HepG2 (cell line): Measurements from ENCODE around the gene MZF1. TPM values are rescaled to one million over a fixed set of nuclear protein-coding genes. Genes with fewer than 3 reads are reported as not detected.
A peak's percentile ranks its signal among the peaks of the same experiment; 100 is the strongest.

Source experiments
- ATF7-NPFF ChIP-seq: sonication (generic); formaldehyde crosslinking; IDR thresholded peaks from 2 replicates; pipeline ENCODE4 v1.8.1; 2023; ENCODE audit warnings: mild to moderate bottlenecking, low read depth, missing genetic modification reagents, moderate library complexity
- CREB1 ChIP-seq, 2 experiments: fragments of 450-650 bp in 1 of 2; IDR thresholded peaks; 2 replicates each; pipeline ENCODE4 v1.6.1; 2016 to 2017; ENCODE audit warnings: control low read depth in 1 of 2, mild to moderate bottlenecking in 1 of 2, missing compliant biosample characterization in 1 of 2, missing genetic modification characterization in 1 of 2
- DNMT1 ChIP-seq: sonication (generic); formaldehyde crosslinking; IDR thresholded peaks from 2 replicates; pipeline ENCODE4 v1.5.1; 2020; ENCODE audit warnings: mild to moderate bottlenecking, missing genetic modification reagents
- DNMT3B ChIP-seq: conservative IDR thresholded peaks from 2 replicates; pipeline ENCODE4 v1.6.1; 2016; ENCODE audit warnings: missing biosample characterization, control low read depth
- MEF2D ChIP-seq: sonication (generic); formaldehyde crosslinking; IDR thresholded peaks from 2 replicates; pipeline ENCODE4 v1.5.1; 2020; ENCODE audit warnings: mild to moderate bottlenecking, missing genetic modification reagents
- MTA1 ChIP-seq: sonication (generic); formaldehyde crosslinking; IDR thresholded peaks from 2 replicates; pipeline ENCODE4 v1.4.0; 2020; ENCODE audit warnings: missing genetic modification reagents, mild to moderate bottlenecking, borderline replicate concordance
- NR1H2 ChIP-seq: sonication (generic); formaldehyde crosslinking; IDR thresholded peaks from 2 replicates; pipeline ENCODE4 v1.8.1; 2022; ENCODE audit warnings: low read depth, missing genetic modification reagents, borderline replicate concordance
- PHF8 ChIP-seq: sonication (generic); formaldehyde crosslinking; IDR thresholded peaks from 2 replicates; pipeline ENCODE4 v1.5.0; 2020; ENCODE audit warnings: missing genetic modification reagents
- POLR2AphosphoS5 ChIP-seq: IDR thresholded peaks from 2 replicates; pipeline ENCODE4 v1.6.1; 2012; ENCODE audit warnings: low read depth, low read length
- TCF7 ChIP-seq: sonication (generic); IDR thresholded peaks from 2 replicates; pipeline ENCODE4 v1.6.1; 2016; ENCODE audit warnings: antibody characterized with exemption, low read depth
- ZBTB1 ChIP-seq: sonication (generic); formaldehyde crosslinking; IDR thresholded peaks from 2 replicates; pipeline ENCODE4 v1.4.0; 2020; ENCODE audit warnings: missing genetic modification reagents, borderline replicate concordance
- ZNF24 ChIP-seq: fragments of 450-650 bp; IDR thresholded peaks from 2 replicates; pipeline ENCODE4 v1.6.1; 2017; ENCODE audit warnings: antibody characterized with exemption, mild to moderate bottlenecking
- ZNF296 ChIP-seq: sonication (generic); formaldehyde crosslinking; conservative IDR thresholded peaks from 2 replicates; pipeline ENCODE4 v1.5.0; 2020; ENCODE audit warnings: mild to moderate bottlenecking, missing genetic modification reagents
- ZNF460 ChIP-seq: sonication (generic); formaldehyde crosslinking; IDR thresholded peaks from 2 replicates; pipeline ENCODE4 v1.5.1; 2020; ENCODE audit warnings: missing genetic modification reagents, mild to moderate bottlenecking, borderline replicate concordance
- polyA plus RNA-seq, 8 experiments: library from polyadenylated mRNA; depleted of rRNA in 3 of 8; stranded (reverse) in 7 of 8; unstranded in 1 of 8; fragments of >200 nt; fragmentation: Illumina TruSeq in 4 of 8; extraction: Trizol in 4 of 8; gene quantifications; 2 replicates each; pipeline versions ENCODE4 v1.2.1 to v1.2.3, GENCODE V29; 2011 to 2016; ENCODE audit warnings: low read depth in 4 of 8, missing spikeins in 1 of 8, mixed read lengths in 1 of 8; ENCODE audit not compliant: insufficient read depth in 1 of 8
- total RNA-seq, 5 experiments: library from RNA; depleted of rRNA; stranded (reverse); fragments of >200 nt; fragmentation: Illumina TruSeq; extraction: Trizol; gene quantifications; 2 replicates each; pipeline ENCODE4 v1.2.3, GENCODE V29; 2016; ENCODE audit warnings: low read depth in 1 of 5
- TF ChIP-seq, protein P1 (sequence below): sonication (generic); formaldehyde crosslinking; IDR thresholded peaks from 2 replicates; pipeline ENCODE4 v1.4.0; 2020; ENCODE audit warnings: missing genetic modification reagents, borderline replicate concordance
- TF ChIP-seq, protein P2 (sequence below): IDR thresholded peaks from 2 replicates; pipeline ENCODE4 v1.6.1; 2016; ENCODE audit warnings: low read depth, missing genetic modification reagents, missing compliant biosample characterization
- TF ChIP-seq, protein P3 (sequence below): sonication (generic); formaldehyde crosslinking; IDR thresholded peaks from 2 replicates; pipeline ENCODE4 v1.5.0; 2020; ENCODE audit warnings: mild to moderate bottlenecking, low read depth, missing genetic modification reagents, borderline replicate concordance
- TF ChIP-seq, protein P4 (sequence below): sonication (generic); formaldehyde crosslinking; IDR thresholded peaks from 2 replicates; pipeline ENCODE4 v1.4.0; 2020; ENCODE audit warnings: missing genetic modification reagents, borderline replicate concordance
- TF ChIP-seq, protein P5 (sequence below): fragments of 450-650 bp; IDR thresholded peaks from 2 replicates; pipeline ENCODE4 v1.6.1; 2017

Gene MZF1
- total and polyA plus RNA-seq, 2 of the 13 experiments (the other 11 are each of a cell fraction or from before 2014, with no cell fraction given) = 3.1 to 8.1 TPM

DNA sequence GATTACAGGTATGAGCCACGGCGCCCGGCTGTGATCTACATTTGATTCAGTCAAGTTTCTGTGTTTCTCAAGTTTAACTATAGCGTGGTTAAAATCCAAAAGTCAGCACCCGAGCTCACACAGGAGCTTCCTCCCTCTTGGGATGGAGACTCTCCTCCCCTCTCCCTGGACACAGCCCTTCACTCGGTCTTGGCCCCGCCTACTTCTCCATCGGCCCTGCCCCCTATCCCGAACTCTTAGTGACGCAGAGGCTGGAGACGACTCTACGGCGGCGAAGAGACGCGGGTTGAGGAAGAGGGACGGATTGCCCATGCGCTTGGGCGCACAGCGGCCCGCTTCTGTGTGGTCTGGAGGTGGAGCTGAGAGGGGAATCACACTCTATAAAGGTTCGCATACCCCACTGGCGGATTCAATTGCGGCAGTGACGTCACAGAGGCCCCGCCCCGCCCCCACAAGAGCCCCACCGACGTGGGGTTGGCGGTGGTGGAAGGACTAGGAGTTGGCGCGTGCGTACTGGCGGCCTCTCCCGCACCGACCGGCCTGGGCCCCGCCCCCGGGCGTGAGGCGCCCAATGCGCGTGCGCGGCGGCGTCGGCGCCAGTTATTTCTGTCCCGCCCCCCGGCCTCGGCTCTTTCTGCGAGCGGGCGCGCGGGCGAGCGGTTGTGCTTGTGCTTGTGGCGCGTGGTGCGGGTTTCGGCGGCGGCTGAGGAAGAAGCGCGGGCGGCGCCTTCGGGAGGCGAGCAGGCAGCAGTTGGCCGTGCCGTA, 29.1 kb downstream of the MZF1 start, which contains the start of gene TRIM28 (continued):
- TF ChIP-seq ZNF460 (CRISPR knock-in tag) (no peak), DNMT3B (CRISPR knock-in tag) (no peak; the same call in 1 of the 2 replicates), ZNF296 (CRISPR knock-in tag) (no peak), PHF8 (CRISPR knock-in tag) (peak; percentile 88), ATF7-NPFF (CRISPR knock-in tag) (peak; percentile 94), TCF7 (no peak), ZBTB1 (CRISPR knock-in tag) (no peak), MEF2D (CRISPR knock-in tag) (no peak), NR1H2 (CRISPR knock-in tag) (no peak), DNMT1 (CRISPR knock-in tag) (no peak), MTA1 (CRISPR knock-in tag) (peak; percentile 55; the same call in 1 of the 2 replicates), CREB1 (IDR thresholded peaks at IDR 0.05) (peak; percentile 99), CREB1 (CRISPR knock-in tag; IDR thresholded peaks at IDR 0.05) (peak; percentile 94), POLR2AphosphoS5 (peak; percentile 91), ZNF24 (no peak)
- TF ChIP-seq, protein P1, sequence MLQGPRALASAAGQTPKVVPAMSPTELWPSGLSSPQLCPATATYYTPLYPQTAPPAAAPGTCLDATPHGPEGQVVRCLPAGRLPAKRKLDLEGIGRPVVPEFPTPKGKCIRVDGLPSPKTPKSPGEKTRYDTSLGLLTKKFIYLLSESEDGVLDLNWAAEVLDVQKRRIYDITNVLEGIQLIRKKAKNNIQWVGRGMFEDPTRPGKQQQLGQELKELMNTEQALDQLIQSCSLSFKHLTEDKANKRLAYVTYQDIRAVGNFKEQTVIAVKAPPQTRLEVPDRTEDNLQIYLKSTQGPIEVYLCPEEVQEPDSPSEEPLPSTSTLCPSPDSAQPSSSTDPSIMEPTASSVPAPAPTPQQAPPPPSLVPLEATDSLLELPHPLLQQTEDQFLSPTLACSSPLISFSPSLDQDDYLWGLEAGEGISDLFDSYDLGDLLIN (CRISPR knock-in tag) = no peak
- TF ChIP-seq, protein P2, sequence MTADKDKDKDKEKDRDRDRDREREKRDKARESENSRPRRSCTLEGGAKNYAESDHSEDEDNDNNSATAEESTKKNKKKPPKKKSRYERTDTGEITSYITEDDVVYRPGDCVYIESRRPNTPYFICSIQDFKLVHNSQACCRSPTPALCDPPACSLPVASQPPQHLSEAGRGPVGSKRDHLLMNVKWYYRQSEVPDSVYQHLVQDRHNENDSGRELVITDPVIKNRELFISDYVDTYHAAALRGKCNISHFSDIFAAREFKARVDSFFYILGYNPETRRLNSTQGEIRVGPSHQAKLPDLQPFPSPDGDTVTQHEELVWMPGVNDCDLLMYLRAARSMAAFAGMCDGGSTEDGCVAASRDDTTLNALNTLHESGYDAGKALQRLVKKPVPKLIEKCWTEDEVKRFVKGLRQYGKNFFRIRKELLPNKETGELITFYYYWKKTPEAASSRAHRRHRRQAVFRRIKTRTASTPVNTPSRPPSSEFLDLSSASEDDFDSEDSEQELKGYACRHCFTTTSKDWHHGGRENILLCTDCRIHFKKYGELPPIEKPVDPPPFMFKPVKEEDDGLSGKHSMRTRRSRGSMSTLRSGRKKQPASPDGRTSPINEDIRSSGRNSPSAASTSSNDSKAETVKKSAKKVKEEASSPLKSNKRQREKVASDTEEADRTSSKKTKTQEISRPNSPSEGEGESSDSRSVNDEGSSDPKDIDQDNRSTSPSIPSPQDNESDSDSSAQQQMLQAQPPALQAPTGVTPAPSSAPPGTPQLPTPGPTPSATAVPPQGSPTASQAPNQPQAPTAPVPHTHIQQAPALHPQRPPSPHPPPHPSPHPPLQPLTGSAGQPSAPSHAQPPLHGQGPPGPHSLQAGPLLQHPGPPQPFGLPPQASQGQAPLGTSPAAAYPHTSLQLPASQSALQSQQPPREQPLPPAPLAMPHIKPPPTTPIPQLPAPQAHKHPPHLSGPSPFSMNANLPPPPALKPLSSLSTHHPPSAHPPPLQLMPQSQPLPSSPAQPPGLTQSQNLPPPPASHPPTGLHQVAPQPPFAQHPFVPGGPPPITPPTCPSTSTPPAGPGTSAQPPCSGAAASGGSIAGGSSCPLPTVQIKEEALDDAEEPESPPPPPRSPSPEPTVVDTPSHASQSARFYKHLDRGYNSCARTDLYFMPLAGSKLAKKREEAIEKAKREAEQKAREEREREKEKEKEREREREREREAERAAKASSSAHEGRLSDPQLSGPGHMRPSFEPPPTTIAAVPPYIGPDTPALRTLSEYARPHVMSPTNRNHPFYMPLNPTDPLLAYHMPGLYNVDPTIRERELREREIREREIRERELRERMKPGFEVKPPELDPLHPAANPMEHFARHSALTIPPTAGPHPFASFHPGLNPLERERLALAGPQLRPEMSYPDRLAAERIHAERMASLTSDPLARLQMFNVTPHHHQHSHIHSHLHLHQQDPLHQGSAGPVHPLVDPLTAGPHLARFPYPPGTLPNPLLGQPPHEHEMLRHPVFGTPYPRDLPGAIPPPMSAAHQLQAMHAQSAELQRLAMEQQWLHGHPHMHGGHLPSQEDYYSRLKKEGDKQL (CRISPR knock-in tag) = no peak
- TF ChIP-seq, protein P3, sequence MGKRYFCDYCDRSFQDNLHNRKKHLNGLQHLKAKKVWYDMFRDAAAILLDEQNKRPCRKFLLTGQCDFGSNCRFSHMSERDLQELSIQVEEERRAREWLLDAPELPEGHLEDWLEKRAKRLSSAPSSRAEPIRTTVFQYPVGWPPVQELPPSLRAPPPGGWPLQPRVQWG = no peak
- TF ChIP-seq, protein P4, sequence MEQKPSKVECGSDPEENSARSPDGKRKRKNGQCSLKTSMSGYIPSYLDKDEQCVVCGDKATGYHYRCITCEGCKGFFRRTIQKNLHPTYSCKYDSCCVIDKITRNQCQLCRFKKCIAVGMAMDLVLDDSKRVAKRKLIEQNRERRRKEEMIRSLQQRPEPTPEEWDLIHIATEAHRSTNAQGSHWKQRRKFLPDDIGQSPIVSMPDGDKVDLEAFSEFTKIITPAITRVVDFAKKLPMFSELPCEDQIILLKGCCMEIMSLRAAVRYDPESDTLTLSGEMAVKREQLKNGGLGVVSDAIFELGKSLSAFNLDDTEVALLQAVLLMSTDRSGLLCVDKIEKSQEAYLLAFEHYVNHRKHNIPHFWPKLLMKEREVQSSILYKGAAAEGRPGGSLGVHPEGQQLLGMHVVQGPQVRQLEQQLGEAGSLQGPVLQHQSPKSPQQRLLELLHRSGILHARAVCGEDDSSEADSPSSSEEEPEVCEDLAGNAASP = peak; percentile 21; the same call in 1 of the 2 replicates
- TF ChIP-seq, protein P5, sequence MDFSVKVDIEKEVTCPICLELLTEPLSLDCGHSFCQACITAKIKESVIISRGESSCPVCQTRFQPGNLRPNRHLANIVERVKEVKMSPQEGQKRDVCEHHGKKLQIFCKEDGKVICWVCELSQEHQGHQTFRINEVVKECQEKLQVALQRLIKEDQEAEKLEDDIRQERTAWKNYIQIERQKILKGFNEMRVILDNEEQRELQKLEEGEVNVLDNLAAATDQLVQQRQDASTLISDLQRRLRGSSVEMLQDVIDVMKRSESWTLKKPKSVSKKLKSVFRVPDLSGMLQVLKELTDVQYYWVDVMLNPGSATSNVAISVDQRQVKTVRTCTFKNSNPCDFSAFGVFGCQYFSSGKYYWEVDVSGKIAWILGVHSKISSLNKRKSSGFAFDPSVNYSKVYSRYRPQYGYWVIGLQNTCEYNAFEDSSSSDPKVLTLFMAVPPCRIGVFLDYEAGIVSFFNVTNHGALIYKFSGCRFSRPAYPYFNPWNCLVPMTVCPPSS = no peak
